ENCODE measurements around the gene DIPK1B. TPM values are rescaled to one million over a fixed set of nuclear protein-coding genes. Genes with fewer than 3 reads are reported as not detected.

Gene DIPK1B
- total RNA-seq, 1 experiment from 2014 or later: 65.0 TPM

Other genes with a start within 250 kb of the DIPK1B start
- 4.1 and 7.2 TPM in 2 replicates for gene SEC16A, start 229.5 kb upstream of the DIPK1B start, total RNA-seq (2014; rRNA removed; shearing (Covaris generic))
- 10.9 and 13.8 TPM in 2 replicates for gene NOTCH1, start 166.5 kb upstream of the DIPK1B start, total RNA-seq (2014; rRNA removed; shearing (Covaris generic))
- 140 and 142 TPM in 2 replicates for gene EGFL7, start 49.7 kb upstream of the DIPK1B start, total RNA-seq (2014; rRNA removed; shearing (Covaris generic))
- 128 and 140 TPM in 2 replicates for gene AGPAT2, start 25.1 kb upstream of the DIPK1B start, total RNA-seq (2014; rRNA removed; shearing (Covaris generic))
- gene LCN10, start 30.4 kb downstream of the DIPK1B start, total RNA-seq (2014; rRNA removed; shearing (Covaris generic)): not detected in 2 replicates
- gene LCN6, start 36.0 kb downstream of the DIPK1B start, total RNA-seq (2014; rRNA removed; shearing (Covaris generic)): not detected in 2 replicates
- gene LCN8, start 45.7 kb downstream of the DIPK1B start, total RNA-seq (2014; rRNA removed; shearing (Covaris generic)): not detected in 2 replicates
- gene LCN15, start 51.9 kb downstream of the DIPK1B start, total RNA-seq (2014; rRNA removed; shearing (Covaris generic)): not detected in 2 replicates
- 60.8 and 107 TPM in 2 replicates for gene TMEM141, start 78.8 kb downstream of the DIPK1B start, total RNA-seq (2014; rRNA removed; shearing (Covaris generic))
- not detected in 2 replicates for gene CCDC183, start 83.8 kb downstream of the DIPK1B start, total RNA-seq (2014; rRNA removed; shearing (Covaris generic))
- 199 and 222 TPM in 2 replicates for gene RABL6, start 95.4 kb downstream of the DIPK1B start, total RNA-seq (2014; rRNA removed; shearing (Covaris generic))
- 0.49 and 1.1 TPM in 2 replicates for gene AJM1, start 129.9 kb downstream of the DIPK1B start, total RNA-seq (2014; rRNA removed; shearing (Covaris generic))
- 139 and 226 TPM in 2 replicates for gene PHPT1, start 136.8 kb downstream of the DIPK1B start, total RNA-seq (2014; rRNA removed; shearing (Covaris generic))
- 1.9 TPM in 2 replicates for gene MAMDC4, start 139.8 kb downstream of the DIPK1B start, total RNA-seq (2014; rRNA removed; shearing (Covaris generic))
- gene EDF1, start 153.7 kb downstream of the DIPK1B start, total RNA-seq (2014; rRNA removed; shearing (Covaris generic)): 308 and 348 TPM in 2 replicates
- gene TRAF2, start 173.9 kb downstream of the DIPK1B start, total RNA-seq (2014; rRNA removed; shearing (Covaris generic)): 22.6 and 36.3 TPM in 2 replicates
- 118 and 124 TPM in 2 replicates for gene FBXW5, start 232.2 kb downstream of the DIPK1B start, total RNA-seq (2014; rRNA removed; shearing (Covaris generic))
- 0.92 TPM in 1 of 2 replicates, not detected in the other for gene C8G, start 232.7 kb downstream of the DIPK1B start, total RNA-seq (2014; rRNA removed; shearing (Covaris generic))
- gene LCN12, start 239.7 kb downstream of the DIPK1B start, total RNA-seq (2014; rRNA removed; shearing (Covaris generic)): not detected in 2 replicates